Kidney (tissue), 14 donors: ENCODE results near the gene IGF1. TPM values are rescaled to one million over a fixed set of nuclear protein-coding genes. Genes with fewer than 3 reads are reported as not detected.

Experiments used
- DNase-seq, 5 donors: peaks; one replicate each; pipeline ENCODE4 v3.0.0-alpha.2; 2013 to 2020
- FAIRE-seq: peaks from 2 replicates; lab custom pipeline; 2012; peaks lifted over from hg19 to GRCh38; lab: Jason Lieb, UNC
- H3K27ac ChIP-seq, 2 donors: one replicate each; pipeline ENCODE4 v1.7.0; 2013; ENCODE audit warnings: low read depth in 2 of 2, low read length in 2 of 2, inconsistent platforms in 1 of 2
- H3K27me3 ChIP-seq: one replicate; pipeline ENCODE4 v1.7.1; 2013; ENCODE audit warnings: low read length, inconsistent platforms; ENCODE audit not compliant: control insufficient read depth, insufficient read depth
- H3K36me3 ChIP-seq, 3 donors: one replicate each; pipeline versions ENCODE4 v1.7.0 to v1.7.1; 2013; ENCODE audit warnings: low read length in 3 of 3, control low read depth in 1 of 3, inconsistent platforms in 1 of 3; ENCODE audit not compliant: insufficient read depth in 3 of 3, control insufficient read depth in 2 of 3
- H3K4me1 ChIP-seq, 3 donors: one replicate each; pipeline versions ENCODE4 v1.7.0 to v1.7.1; 2013; ENCODE audit warnings: low read length in 3 of 3, inconsistent platforms in 1 of 3, low read depth in 1 of 3; ENCODE audit not compliant: control insufficient read depth in 2 of 3, insufficient read depth in 2 of 3
- H3K4me3 ChIP-seq, 3 donors: one replicate each; pipeline versions ENCODE4 v1.7.0 to v1.8.1; 2013; ENCODE audit warnings: low read length in 3 of 3, control low read depth in 1 of 3, inconsistent platforms in 1 of 3
- H3K9ac ChIP-seq, 3 donors: one replicate each; pipeline versions ENCODE4 v1.7.0 to v1.7.1; 2013; ENCODE audit warnings: low read length in 3 of 3, control low read depth in 1 of 3, inconsistent platforms in 1 of 3
- H3K9me3 ChIP-seq, 3 donors: one replicate each; pipeline versions ENCODE4 v1.7.0 to v1.7.1; 2013; ENCODE audit warnings: low read length in 3 of 3, control low read depth in 1 of 3, inconsistent platforms in 1 of 3; ENCODE audit not compliant: control insufficient read depth in 2 of 3, insufficient read depth in 1 of 3
- CTCF ChIP-seq: IDR thresholded peaks from 3 replicates; pipeline ENCODE4 v1.5.1; 2012; ENCODE audit warnings: mild to moderate bottlenecking, moderate library complexity, borderline replicate concordance; ENCODE audit not compliant: insufficient read depth; ENCODE audit errors: extremely low read depth
- intact Hi-C: fragments of 100-400 bp; cut with DNase I; formaldehyde crosslinking; loops from one replicate; pipeline ENCODE4 v1.11.1; 2022
- polyA plus RNA-seq: library from polyadenylated mRNA; stranded (reverse); fragments of 350-450 nt; fragmentation: Illumina TruSeq; extraction: RNeasy Lipid Tissue Mini Kit (QIAGEN cat#74804); gene quantifications from one replicate; pipeline ENCODE4 v1.2.3, GENCODE V29; 2014; ENCODE audit warnings: low read depth, low replicate concordance; ENCODE audit not compliant: insufficient read depth
- total RNA-seq: library from RNA; stranded (reverse); fragmentation: NEBNext Ultra II Directional; extraction: Animal tissue kit (Norgen Biotek cat#: 25700); gene quantifications from one replicate; pipeline ENCODE4 v1.2.1, GENCODE V29; 2021
- donor health status: control.
- donor health status: control.
- donor health status: control.
- donor health status: control.
- donor health status: control.
- donor health status: DM: yes; HTN: yes; CAD: no.
- donor health status: Normal renal cell carcinoma (clear cell type).

IGF1 gene
- total and polyA plus RNA-seq, 2 donors from 2014 or later = 0.71 to 7.2 TPM

GRCh38 chr12:102379346-102380162, 100.8 kb downstream of the IGF1 start:
- Histone ChIP-seq H3K4me3 (no peak overlapping the region), H3K9me3 (peaks cover 0 to 4% (median 0%) of the 10 kb centered on the region in 3 donors), H3K27ac (no peak overlapping the region), H3K27me3 (no peaks in the 10 kb centered on the region), H3K36me3 (no peaks in the 10 kb centered on the region), H3K4me1 (no peaks in the 10 kb centered on the region), H3K9ac (no peak overlapping the region)
- no peak for DNase-seq
- TF ChIP-seq CTCF = no peak
- intact Hi-C loops = no loop called here
- FAIRE-seq = no peak

GRCh38 chr12:102376781-102377180, 103.6 kb downstream of the IGF1 start:
- no peak for DNase-seq
- no peak overlapping the region for H3K4me3 ChIP-seq
- no peaks in the 10 kb centered on the region for H3K27me3 ChIP-seq
- no peaks in the 10 kb centered on the region for H3K9me3 ChIP-seq
- no peak overlapping the region for H3K9ac ChIP-seq
- no peak for TF ChIP-seq CTCF
- intact Hi-C loops = no loop called here
- FAIRE-seq = no peak
- no peaks in the 10 kb centered on the region for H3K4me1 ChIP-seq
- no peaks in the 10 kb centered on the region for H3K36me3 ChIP-seq
- no peak overlapping the region for H3K27ac ChIP-seq

- Histone ChIP-seq H3K4me3 (no peak overlapping the region), H3K9me3 (no peaks in the 10 kb centered on the region), H3K27me3 (no peaks in the 10 kb centered on the region), H3K4me1 (no peaks in the 10 kb centered on the region), H3K27ac (no peak overlapping the region), H3K36me3 (no peaks in the 10 kb centered on the region), H3K9ac (no peak overlapping the region)
- TF ChIP-seq CTCF = no peak
- no peak for DNase-seq
- intact Hi-C loops = no loop called here
- no peak for FAIRE-seq
These were observed 104.1 kb downstream of the IGF1 start for GRCh38 chr12:102376181-102376747.
